Measurements from ENCODE around the gene IL31RA. TPM values are rescaled to one million over a fixed set of nuclear protein-coding genes. Genes with fewer than 3 reads are reported as not detected.

Gene IL31RA
- total and polyA plus RNA-seq, 10 of the 15 experiments (the other 5 are each of a cell fraction or from before 2014, with no cell fraction given), result 0.03 to 0.31 (median 0.11) TPM; not detected in 2

GRCh38 chr5:55866934-55867333, 15.8 kb downstream of the IL31RA start:
- H3K4me2 ChIP-seq (ENCODE audit: control insufficient read depth, insufficient read depth), result no peak overlapping the region
- H3K9me3 ChIP-seq (replicated peaks; ENCODE audit: control insufficient read depth, insufficient read depth, low read length), result no peaks in the 10 kb centered on the region
- H3K4me3 ChIP-seq, result no peak overlapping the region
- no peak overlapping the region for H2AFZ ChIP-seq (ENCODE audit: control insufficient read depth, low read depth, low read length)
- H3K27me3 ChIP-seq (replicated peaks in 1 of 2; ENCODE audit: control insufficient read depth in 2 of 2, insufficient read depth in 2 of 2, low read length in 1 of 2), result no peaks in the 10 kb centered on the region; a peak in 1 of 4 replicates
- no peak for DNase-seq (ENCODE audit: low read depth, low spot score)
- BruUV-seq (replicated peaks), result no TSS peak
- intact Hi-C loops (cut with micrococcal nuclease; ENCODE audit: unreplicated experiment), result no loop called here
- no peak for FAIRE-seq
- TF ChIP-seq SREBF2 (IDR thresholded peaks at IDR 0.05; ENCODE audit: low read length) (no peak), SMAD5 (IDR thresholded peaks at IDR 0.05; ENCODE audit: low read depth) (no peak), NFYB (IDR thresholded peaks at IDR 0.05; ENCODE audit: insufficient read depth, low read depth, low read length) (no peak), ZNF217 (IDR thresholded peaks at IDR 0.05) (no peak), ATF7 (IDR thresholded peaks at IDR 0.05; ENCODE audit: low read depth) (no peak)
- RAD21 ChIA-PET (ENCODE audit: unreplicated experiment), result no interaction called here
- H3K79me2 ChIP-seq (ENCODE audit: control insufficient read depth, insufficient read depth, low read length), result no peaks in the 10 kb centered on the region
- in situ Hi-C loops (cut with MboI), result no loop called here
- H3K9ac ChIP-seq (ENCODE audit: control insufficient read depth, insufficient read depth, low read length), result no peak overlapping the region
- no peaks in the 10 kb centered on the region for H4K20me1 ChIP-seq (ENCODE audit: control insufficient read depth, insufficient read depth)
- H3K4me1 ChIP-seq (ENCODE audit: control insufficient read depth, insufficient read depth, low read length), result no peaks in the 10 kb centered on the region
- POLR2A ChIA-PET, result no interaction called here
- SMC1A ChIA-PET (ENCODE audit: uncharacterized antibody, unreplicated experiment), result interaction anchor here (2.4 kb wide), 2 partner anchors 11 to 24 kb away, joined by 5 to 7 read pairs; no protein-coding TSS in a partner anchor
- H3K27ac ChIP-seq (ENCODE audit: control insufficient read depth, insufficient read depth), result no peak overlapping the region
- WGBS (ENCODE audit: insufficient coverage, insufficient replicate concordance, low lambda C conversion rate, missing lambda C conversion rate), result 60% methylated on average over 1 of the region's 5 CpGs
- CTCF ChIA-PET, result no interaction called here
- no peaks in the 10 kb centered on the region for H3K36me3 ChIP-seq (ENCODE audit: control insufficient read depth in 2 of 2, insufficient read depth in 2 of 2, low read length in 1 of 2)
- no peak for ATAC-seq

DNA sequence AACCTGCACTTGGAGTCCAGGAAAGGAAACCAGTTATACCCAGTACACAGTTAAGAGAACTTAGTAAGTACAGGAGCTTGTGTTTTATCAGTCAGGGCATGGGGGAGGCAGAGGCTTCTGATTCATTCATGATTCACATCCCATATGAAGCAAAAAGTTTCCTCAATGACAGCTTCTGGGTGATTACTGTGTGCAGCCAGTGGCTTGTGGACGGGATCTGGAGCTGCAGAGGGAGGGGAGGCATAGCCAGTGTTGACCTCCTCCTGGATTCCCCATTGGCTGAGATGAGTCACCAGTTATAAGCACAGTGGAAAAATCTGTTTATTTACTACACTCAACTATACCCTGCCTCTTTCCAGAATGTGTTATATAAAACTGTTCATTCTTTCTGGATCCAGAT, 17.7 kb downstream of the IL31RA start:
- no peaks in the 10 kb centered on the region for H3K9me3 ChIP-seq (replicated peaks; ENCODE audit: control insufficient read depth, insufficient read depth, low read length)
- no peak overlapping the region for H3K4me3 ChIP-seq
- H3K27me3 ChIP-seq (replicated peaks in 1 of 2; ENCODE audit: control insufficient read depth in 2 of 2, insufficient read depth in 2 of 2, low read length in 1 of 2), result no peaks in the 10 kb centered on the region; a peak in 1 of 4 replicates
- SMC1A ChIA-PET (ENCODE audit: uncharacterized antibody, unreplicated experiment), result interaction anchor here (0.9 to 3.3 kb wide), 5 partner anchors 11 to 52 kb away, joined by 3 to 31 read pairs (median 4); partner anchors contain the start of gene IL31RA
- no TSS peak for BruUV-seq (replicated peaks)
- POLR2A ChIA-PET, result interaction anchor here (1.0 to 1.1 kb wide), 2 partner anchors 9 to 12 kb away, joined by 3 read pairs; no protein-coding TSS in a partner anchor
- ATAC-seq (peak; percentile 27), FAIRE-seq (no peak), DNase-seq (ENCODE audit: low read depth, low spot score) (no peak)
- CTCF ChIA-PET, result interaction anchor here (1.1 to 2.0 kb wide), 3 partner anchors 9 to 51 kb away, joined by 3 to 8 read pairs (median 3); no protein-coding TSS in a partner anchor
- no peaks in the 10 kb centered on the region for H3K79me2 ChIP-seq (ENCODE audit: control insufficient read depth, insufficient read depth, low read length)
- WGBS (ENCODE audit: insufficient coverage, insufficient replicate concordance, low lambda C conversion rate, missing lambda C conversion rate), result 0% methylated on average over 1 of the region's 1 CpG
- H4K20me1 ChIP-seq (ENCODE audit: control insufficient read depth, insufficient read depth), result no peaks in the 10 kb centered on the region
- no peak overlapping the region for H3K27ac ChIP-seq (ENCODE audit: control insufficient read depth, insufficient read depth)
- TF ChIP-seq FOS (IDR thresholded peaks at IDR 0.05; ENCODE audit: borderline replicate concordance, extremely low read depth, insufficient read length) (no peak), MEF2B (IDR thresholded peaks at IDR 0.05; ENCODE audit: partially characterized antibody, poor library complexity, severe bottlenecking) (no peak), EGR1 (IDR thresholded peaks at IDR 0.05; ENCODE audit: borderline replicate concordance in 1 of 2, low read depth in 2 of 2, low read length in 2 of 2) (no peak), DPF2 (IDR thresholded peaks at IDR 0.05) (no peak), MTA3 (IDR thresholded peaks at IDR 0.05; ENCODE audit: borderline replicate concordance, low read length) (no peak), CREM (IDR thresholded peaks at IDR 0.05; ENCODE audit: low read depth) (no peak), MTA2 (IDR thresholded peaks at IDR 0.05; ENCODE audit: low read depth) (no peak)
- intact Hi-C loops (cut with micrococcal nuclease; ENCODE audit: unreplicated experiment) (no loop called here), in situ Hi-C loops (cut with MboI) (no loop called here)
- H2AFZ ChIP-seq (ENCODE audit: control insufficient read depth, low read depth, low read length), result no peak overlapping the region
- RAD21 ChIA-PET (ENCODE audit: unreplicated experiment), result interaction anchor here (0.9 to 1.2 kb wide), 3 partner anchors 11 to 46 kb away, joined by 3 to 5 read pairs (median 3); no protein-coding TSS in a partner anchor
- H3K4me2 ChIP-seq (ENCODE audit: control insufficient read depth, insufficient read depth), result no peak overlapping the region
- H3K36me3 ChIP-seq (ENCODE audit: control insufficient read depth in 2 of 2, insufficient read depth in 2 of 2, low read length in 1 of 2), result no peaks in the 10 kb centered on the region
- H3K4me1 ChIP-seq (ENCODE audit: control insufficient read depth, insufficient read depth, low read length), result no peaks in the 10 kb centered on the region
- H3K9ac ChIP-seq (ENCODE audit: control insufficient read depth, insufficient read depth, low read length), result no peak overlapping the region

Data from GM12878 (cell line).